ENCODE data around the gene SP7. TPM values are rescaled to one million over a fixed set of nuclear protein-coding genes. Genes with fewer than 3 reads are reported as not detected.

Gene SP7
- total RNA-seq, 4 donors from 2014 or later = 0.21 TPM; not detected in 3

DNA sequence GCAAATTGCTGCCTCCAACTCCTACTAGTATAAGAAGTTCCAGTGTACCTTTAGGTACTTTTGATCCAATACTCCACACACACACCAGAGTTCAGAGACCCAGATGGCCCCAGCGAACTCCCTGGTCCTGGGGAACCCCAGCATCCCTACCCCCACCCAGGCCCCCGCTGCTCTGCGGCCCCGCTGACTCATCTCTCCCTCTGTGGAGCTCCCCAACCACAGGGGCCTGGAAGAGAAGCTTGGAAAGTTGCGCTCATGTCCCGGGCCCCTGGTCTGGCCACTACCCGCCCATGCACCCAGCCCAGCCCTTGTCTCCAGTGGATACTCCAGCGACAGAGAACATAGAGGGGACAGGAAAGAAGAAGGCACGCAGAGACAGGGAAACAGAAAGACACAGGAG is 4.2 kb upstream of the SP7 start:
- TF ChIP-seq POLR2A (IDR thresholded peaks at IDR 0.05) = no peak
- no peak for TF ChIP-seq EP300 (IDR thresholded peaks at IDR 0.05)
- TF ChIP-seq, protein P1, sequence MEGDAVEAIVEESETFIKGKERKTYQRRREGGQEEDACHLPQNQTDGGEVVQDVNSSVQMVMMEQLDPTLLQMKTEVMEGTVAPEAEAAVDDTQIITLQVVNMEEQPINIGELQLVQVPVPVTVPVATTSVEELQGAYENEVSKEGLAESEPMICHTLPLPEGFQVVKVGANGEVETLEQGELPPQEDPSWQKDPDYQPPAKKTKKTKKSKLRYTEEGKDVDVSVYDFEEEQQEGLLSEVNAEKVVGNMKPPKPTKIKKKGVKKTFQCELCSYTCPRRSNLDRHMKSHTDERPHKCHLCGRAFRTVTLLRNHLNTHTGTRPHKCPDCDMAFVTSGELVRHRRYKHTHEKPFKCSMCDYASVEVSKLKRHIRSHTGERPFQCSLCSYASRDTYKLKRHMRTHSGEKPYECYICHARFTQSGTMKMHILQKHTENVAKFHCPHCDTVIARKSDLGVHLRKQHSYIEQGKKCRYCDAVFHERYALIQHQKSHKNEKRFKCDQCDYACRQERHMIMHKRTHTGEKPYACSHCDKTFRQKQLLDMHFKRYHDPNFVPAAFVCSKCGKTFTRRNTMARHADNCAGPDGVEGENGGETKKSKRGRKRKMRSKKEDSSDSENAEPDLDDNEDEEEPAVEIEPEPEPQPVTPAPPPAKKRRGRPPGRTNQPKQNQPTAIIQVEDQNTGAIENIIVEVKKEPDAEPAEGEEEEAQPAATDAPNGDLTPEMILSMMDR (IDR thresholded peaks at IDR 0.05) = no peak
- Histone ChIP-seq H3K27me3 (peaks cover 0 to 35% of the 10 kb centered on the region in 2 donors), H3K4me1 (peaks cover 0 to 14% (median 2%) of the 10 kb centered on the region in 4 donors), H3K36me3 (no peaks in the 10 kb centered on the region), H3K9me3 (no peaks in the 10 kb centered on the region), H3K27ac (no peak overlapping the region), H3K4me3 (no peak overlapping the region)
- WGBS, 2 donors = 80 to 82% methylated on average over 9 of the region's 9 CpGs
- no peak for DNase-seq (ENCODE audit: low spot score in 2 of 2)

DNA sequence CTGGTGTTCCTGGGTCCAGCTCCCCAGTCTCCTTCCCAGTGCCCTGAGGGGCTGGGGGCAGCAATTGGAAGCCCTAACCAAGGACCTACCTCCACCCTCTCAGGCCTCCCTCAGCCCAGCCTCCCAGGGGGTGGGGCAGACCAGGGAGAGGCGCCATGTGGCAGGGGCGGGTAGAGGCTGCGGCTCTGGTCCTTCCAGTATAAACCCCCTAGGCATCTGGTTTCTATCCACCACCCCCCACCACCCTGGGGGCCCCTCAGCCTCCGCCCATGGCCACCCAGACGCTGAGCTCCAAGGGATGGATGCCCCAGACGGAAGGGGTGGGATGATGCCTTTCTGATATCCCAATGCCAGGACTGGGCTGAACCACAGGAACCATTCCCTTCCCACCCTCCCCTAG is 2.8 kb upstream of the SP7 start:
- Histone ChIP-seq H3K4me1 (peaks cover 0 to 6% (median 0%) of the 10 kb centered on the region in 4 donors), H3K27ac (no peak overlapping the region), H3K27me3 (peaks cover 0 to 47% of the 10 kb centered on the region in 2 donors), H3K4me3 (no peak overlapping the region), H3K9me3 (no peaks in the 10 kb centered on the region), H3K36me3 (no peaks in the 10 kb centered on the region)
- TF ChIP-seq, protein P1 (IDR thresholded peaks at IDR 0.05) = no peak
- TF ChIP-seq POLR2A (IDR thresholded peaks at IDR 0.05) (no peak), EP300 (IDR thresholded peaks at IDR 0.05) (no peak)
- WGBS, 2 donors = 29 to 47% methylated on average over 1 to 6 of the region's 6 CpGs
- DNase-seq (ENCODE audit: low spot score in 2 of 2) = no peak

DNA sequence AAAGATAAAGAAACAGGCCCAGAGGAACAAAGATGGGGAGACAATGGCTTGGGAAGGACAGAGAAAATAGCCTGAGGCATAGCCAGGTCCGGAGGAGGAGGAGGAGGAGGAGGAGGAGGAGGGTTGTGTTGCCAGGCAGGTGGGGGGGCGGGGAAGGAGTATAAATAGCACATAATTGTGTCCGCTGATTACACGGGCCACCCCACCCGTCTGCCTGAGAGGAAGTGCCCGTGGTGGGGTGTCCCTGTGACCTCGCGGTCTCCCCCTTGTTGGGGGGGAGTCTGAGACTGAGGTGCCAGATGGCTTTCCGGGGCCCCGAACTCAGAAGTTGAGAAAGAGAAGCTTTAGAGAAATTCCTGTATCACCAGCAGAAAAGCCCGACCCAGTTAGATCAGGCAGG is 1.9 kb upstream of the SP7 start:
- peaks cover 0 to 52% of the 10 kb centered on the region in 2 donors for H3K27me3 ChIP-seq
- WGBS, 2 donors = 26 to 28% methylated on average over 11 of the region's 11 CpGs

DNA sequence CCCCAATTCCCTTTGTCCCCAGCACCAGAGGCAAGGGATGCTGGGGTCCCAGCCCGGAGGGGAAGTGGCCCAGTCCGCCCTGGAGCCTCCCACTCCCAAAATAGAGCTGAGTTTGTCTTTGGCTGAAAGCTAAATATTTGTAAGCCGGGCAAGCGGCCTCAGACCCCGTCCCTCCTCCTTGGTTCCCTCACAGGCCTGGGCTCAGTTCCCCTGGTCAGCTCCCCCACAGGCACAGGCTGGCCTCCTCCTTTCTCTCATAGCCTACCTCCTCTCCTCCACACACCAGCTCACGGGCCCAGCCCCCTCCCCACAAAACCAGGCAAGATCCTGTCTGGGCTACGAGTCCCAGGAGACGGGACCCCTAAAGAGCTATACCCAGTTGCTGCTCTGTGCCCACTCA is 1.3 kb downstream of the SP7 start:
- DNase-seq (ENCODE audit: low spot score in 2 of 2) = no peak
- no peak overlapping the region for H3K4me3 ChIP-seq
- peaks cover 0 to 57% of the 10 kb centered on the region in 2 donors for H3K27me3 ChIP-seq
- H3K27ac ChIP-seq = no peak overlapping the region
- TF ChIP-seq, protein P1 (IDR thresholded peaks at IDR 0.05) = no peak
- TF ChIP-seq EP300 (IDR thresholded peaks at IDR 0.05) = no peak
- TF ChIP-seq POLR2A (IDR thresholded peaks at IDR 0.05) = no peak
- WGBS, 2 donors = 76 to 88% methylated on average over 8 of the region's 8 CpGs
- no peaks in the 10 kb centered on the region for H3K9me3 ChIP-seq
- peaks cover 0 to 6% (median 0%) of the 10 kb centered on the region in 4 donors for H3K4me1 ChIP-seq
- H3K36me3 ChIP-seq = no peaks in the 10 kb centered on the region

More for the DNA sequence above, 1.9 kb upstream of the SP7 start:
- TF ChIP-seq EP300 (IDR thresholded peaks at IDR 0.05) (no peak), POLR2A (IDR thresholded peaks at IDR 0.05) (no peak)
- TF ChIP-seq, protein P1 (IDR thresholded peaks at IDR 0.05) = no peak
- no peak for DNase-seq (ENCODE audit: low spot score in 2 of 2)
- H3K4me1 ChIP-seq = peaks cover 0 to 6% (median 0%) of the 10 kb centered on the region in 4 donors
- H3K36me3 ChIP-seq = no peaks in the 10 kb centered on the region
- H3K4me3 ChIP-seq = no peak overlapping the region
- no peak overlapping the region for H3K27ac ChIP-seq
- no peaks in the 10 kb centered on the region for H3K9me3 ChIP-seq

DNA sequence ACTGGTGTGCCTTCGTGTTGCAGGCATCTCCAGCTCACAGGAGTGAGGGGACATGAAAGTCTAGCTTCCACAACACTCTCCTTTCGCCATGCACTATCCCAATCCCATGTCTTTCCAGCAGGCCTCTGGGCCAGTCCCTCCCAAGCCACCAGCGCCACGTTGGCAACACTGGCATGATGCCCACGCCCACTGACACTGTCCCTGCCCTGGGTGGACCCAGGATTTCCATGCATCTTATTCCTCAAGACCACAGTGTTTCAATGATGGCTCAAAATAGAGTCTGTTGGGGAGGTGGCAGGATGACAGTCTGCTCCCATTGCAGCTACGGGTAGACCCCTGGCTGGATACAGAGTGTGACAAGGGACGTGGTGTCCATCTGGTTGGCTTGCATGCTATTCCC is 2.3 kb downstream of the SP7 start:
- Histone ChIP-seq H3K4me1 (peaks cover 0 to 6% (median 0%) of the 10 kb centered on the region in 4 donors), H3K27ac (no peak overlapping the region), H3K27me3 (peaks cover 0 to 56% of the 10 kb centered on the region in 2 donors), H3K4me3 (no peak overlapping the region), H3K9me3 (no peaks in the 10 kb centered on the region), H3K36me3 (no peaks in the 10 kb centered on the region)
- 74 to 79% methylated on average over 7 of the region's 7 CpGs for WGBS, 2 donors
- DNase-seq (ENCODE audit: low spot score in 2 of 2) = no peak
- TF ChIP-seq, protein P1 (IDR thresholded peaks at IDR 0.05) = no peak
- TF ChIP-seq POLR2A (IDR thresholded peaks at IDR 0.05) (no peak), EP300 (IDR thresholded peaks at IDR 0.05) (no peak)

Data from tibial nerve (tissue), 4 donors.